SJCRH30 (cell line): ENCODE results near the gene HGFAC. TPM values are rescaled to one million over a fixed set of nuclear protein-coding genes. Genes with fewer than 3 reads are reported as not detected.

Source experiments
- DNase-seq, 2 experiments: peaks; one replicate each; pipeline ENCODE4 v3.0.0-alpha.2; 2015 to 2020
- H3K27ac ChIP-seq: fragments of 250-450 bp; sonication (Bioruptor Pico); 2 replicates; pipeline ENCODE4 v1.5.1; 2020; ENCODE audit warnings: mild to moderate bottlenecking, moderate library complexity
- H3K27me3 ChIP-seq: fragments of 250-450 bp; sonication (Bioruptor Pico); 2 replicates; pipeline ENCODE4 v1.5.1; 2020; ENCODE audit warnings: mild to moderate bottlenecking, moderate library complexity
- H3K36me3 ChIP-seq: fragments of 250-450 bp; sonication (Bioruptor Pico); 2 replicates; pipeline ENCODE4 v1.5.1; 2020; ENCODE audit warnings: mild to moderate bottlenecking, moderate library complexity
- H3K4me1 ChIP-seq: fragments of 250-450 bp; sonication (Bioruptor Pico); 2 replicates; pipeline ENCODE4 v1.5.1; 2020; ENCODE audit warnings: mild to moderate bottlenecking, moderate library complexity
- H3K4me3 ChIP-seq: fragments of 250-450 bp; sonication (Bioruptor Pico); 2 replicates; pipeline ENCODE4 v1.5.1; 2020; ENCODE audit warnings: mild to moderate bottlenecking, moderate library complexity
- H3K9me3 ChIP-seq: fragments of 250-450 bp; sonication (Bioruptor Pico); replicated peaks from 2 replicates; pipeline ENCODE4 v1.5.1; 2020; ENCODE audit warnings: mild to moderate bottlenecking, moderate library complexity
- total RNA-seq: library from RNA; depleted of rRNA; stranded (reverse); fragments of >200 nt; shearing (Covaris generic); gene quantifications from 2 replicates; pipeline ENCODE4 v1.2.3, GENCODE V29; 2014

HGFAC gene
- total RNA-seq, 1 experiment from 2014 or later: 0.12 TPM

DNA sequence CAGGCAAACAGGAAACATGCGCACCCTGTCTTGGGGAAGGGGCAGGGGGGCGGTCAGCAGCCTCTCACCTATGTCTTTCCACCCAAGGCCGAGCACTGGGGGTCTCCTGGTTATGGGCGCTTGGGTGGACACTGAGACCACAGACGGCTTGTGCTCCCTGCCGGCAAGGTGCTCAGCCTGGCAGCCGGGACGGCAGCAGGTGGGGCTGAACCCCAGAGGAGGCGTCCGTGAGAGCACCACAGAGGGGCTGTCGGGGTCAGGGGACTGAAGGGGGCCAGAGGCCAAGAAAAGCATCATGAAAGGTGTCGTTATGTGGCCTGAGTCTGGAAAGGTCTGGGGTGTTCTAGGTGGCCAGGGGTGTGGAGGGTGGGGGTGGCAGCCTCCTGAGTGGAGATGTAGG, 40.9 kb downstream of the HGFAC start:
- Histone ChIP-seq H3K4me1 (peaks cover 83% of the 10 kb centered on the region), H3K27me3 (no peaks in the 10 kb centered on the region), H3K36me3 (no peaks in the 10 kb centered on the region), H3K4me3 (no peak overlapping the region), H3K9me3 (no peaks in the 10 kb centered on the region), H3K27ac (no peak overlapping the region)
- no peak for DNase-seq

- peak; percentile 90 to 92 for DNase-seq
- peaks cover 75% of the 10 kb centered on the region for H3K4me1 ChIP-seq
These were observed 41.7 kb downstream of the HGFAC start for GRCh38 chr4:3483471-3483921.

GRCh38 chr4:3484057-3484973, 42.5 kb downstream of the HGFAC start:
- DNase-seq: no peak
- Histone ChIP-seq H3K36me3 (no peaks in the 10 kb centered on the region), H3K9me3 (no peaks in the 10 kb centered on the region), H3K27ac (peak overlapping the region; percentile 24), H3K4me3 (no peak overlapping the region), H3K27me3 (no peaks in the 10 kb centered on the region), H3K4me1 (peaks cover 67% of the 10 kb centered on the region)

More at GRCh38 chr4:3483471-3483921, 41.7 kb downstream of the HGFAC start:
- no peaks in the 10 kb centered on the region for H3K36me3 ChIP-seq
- no peaks in the 10 kb centered on the region for H3K27me3 ChIP-seq
- H3K9me3 ChIP-seq: no peaks in the 10 kb centered on the region
- H3K27ac ChIP-seq: peak overlapping the region; percentile 40
- H3K4me3 ChIP-seq: no peak overlapping the region

GRCh38 chr4:3485011-3485791, 43.4 kb downstream of the HGFAC start:
- Histone ChIP-seq H3K4me3 (no peak overlapping the region), H3K36me3 (no peaks in the 10 kb centered on the region), H3K27ac (no peak overlapping the region), H3K9me3 (no peaks in the 10 kb centered on the region), H3K27me3 (no peaks in the 10 kb centered on the region), H3K4me1 (peaks cover 60% of the 10 kb centered on the region)
- DNase-seq: no peak

- DNase-seq: no peak
- Histone ChIP-seq H3K9me3 (no peaks in the 10 kb centered on the region), H3K27me3 (no peaks in the 10 kb centered on the region), H3K27ac (no peak overlapping the region), H3K4me1 (peaks cover 55% of the 10 kb centered on the region), H3K36me3 (no peaks in the 10 kb centered on the region; the same call in 1 of the 2 replicates), H3K4me3 (no peak overlapping the region)
These were observed 44.2 kb downstream of the HGFAC start for GRCh38 chr4:3485886-3486540.

DNA sequence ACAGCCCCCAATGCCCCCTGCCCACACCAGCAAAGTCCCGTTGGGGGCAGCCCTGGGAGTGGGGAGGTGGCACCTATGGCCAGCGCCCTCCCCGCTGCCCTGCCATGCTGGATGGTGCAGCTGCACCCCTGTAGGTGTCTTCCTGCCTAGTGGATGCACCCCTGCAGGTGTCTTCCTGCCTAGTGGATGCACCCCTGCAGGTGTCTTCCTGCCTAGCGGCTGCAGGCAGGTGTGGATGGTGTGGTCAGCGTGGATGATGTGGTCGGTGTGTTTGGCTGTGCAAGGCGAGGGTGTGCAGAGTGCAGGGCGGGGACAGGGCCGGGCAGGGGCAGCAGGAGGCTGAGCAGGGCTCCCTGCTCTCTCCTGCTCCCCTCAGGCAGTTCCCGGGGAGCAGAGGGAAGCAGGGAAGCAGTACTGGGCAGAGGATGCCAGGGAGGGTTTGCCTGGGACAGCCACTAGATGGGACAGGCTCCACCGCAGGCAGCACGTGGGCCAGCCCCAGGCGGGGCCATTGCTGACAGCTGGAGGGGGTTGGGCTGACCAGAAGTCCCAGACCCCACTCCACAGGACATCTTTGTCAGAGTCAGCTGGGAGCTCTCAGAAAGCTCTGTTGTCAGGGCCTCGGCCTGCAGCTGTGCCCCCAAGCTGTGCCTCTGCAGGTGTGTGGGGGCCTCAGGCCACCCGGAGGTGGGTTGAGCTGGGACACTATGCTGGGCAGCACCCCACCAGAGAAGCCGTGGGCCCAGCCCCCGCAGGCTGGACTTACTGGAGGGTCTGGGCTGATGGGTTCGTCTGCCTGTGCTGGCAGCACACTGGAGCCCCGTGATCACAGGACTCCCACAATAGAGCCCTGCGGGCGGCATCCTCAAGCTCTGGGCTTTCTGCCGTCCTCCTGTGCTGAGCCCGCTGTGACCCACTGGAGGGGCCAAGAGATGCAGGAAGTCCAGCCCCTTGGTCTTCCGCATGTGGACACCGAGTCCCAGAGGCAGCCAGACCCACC, 45.1 kb downstream of the HGFAC start:
- Histone ChIP-seq H3K4me1 (peaks cover 46% of the 10 kb centered on the region), H3K4me3 (no peak overlapping the region), H3K36me3 (no peaks in the 10 kb centered on the region; the same call in 1 of the 2 replicates), H3K27ac (no peak overlapping the region), H3K9me3 (no peaks in the 10 kb centered on the region), H3K27me3 (no peaks in the 10 kb centered on the region)
- peak; percentile 85 to 86 for DNase-seq

DNA sequence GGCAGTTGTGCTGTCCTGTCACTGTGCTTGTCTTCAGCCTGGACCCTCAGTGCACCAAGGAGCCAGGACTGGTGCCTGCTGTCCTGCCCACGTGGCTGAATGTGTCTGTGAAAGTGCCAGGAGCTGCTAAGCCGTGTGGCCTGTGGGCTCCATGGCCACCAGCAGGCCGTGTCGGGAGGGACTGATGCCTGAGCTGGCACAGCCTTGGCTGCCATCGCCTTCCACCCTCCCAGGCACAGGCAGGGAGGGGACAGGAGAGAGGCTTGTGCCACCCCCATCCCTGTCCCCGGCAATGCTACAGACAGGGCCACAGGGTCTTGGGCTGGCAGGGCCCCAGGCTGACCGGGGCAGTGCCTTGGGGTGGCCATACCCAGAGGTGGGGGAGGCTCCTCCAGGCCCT, 46.1 kb downstream of the HGFAC start:
- H3K36me3 ChIP-seq: no peaks in the 10 kb centered on the region; the same call in 1 of the 2 replicates
- no peak overlapping the region for H3K27ac ChIP-seq
- peaks cover 37% of the 10 kb centered on the region for H3K4me1 ChIP-seq
- no peak for DNase-seq
- H3K4me3 ChIP-seq: no peak overlapping the region
- H3K27me3 ChIP-seq: no peaks in the 10 kb centered on the region
- H3K9me3 ChIP-seq: no peaks in the 10 kb centered on the region

GRCh38 chr4:3488820-3489219, 47.1 kb downstream of the HGFAC start:
- no peak overlapping the region for H3K27ac ChIP-seq
- peaks cover 32% of the 10 kb centered on the region for H3K4me1 ChIP-seq
- H3K9me3 ChIP-seq: no peaks in the 10 kb centered on the region
- H3K36me3 ChIP-seq: no peaks in the 10 kb centered on the region; the same call in 1 of the 2 replicates
- no peak overlapping the region for H3K4me3 ChIP-seq
- no peak for DNase-seq
- no peaks in the 10 kb centered on the region for H3K27me3 ChIP-seq

- DNase-seq: peak; percentile 49 to 50
- no peaks in the 10 kb centered on the region; the same call in 1 of the 2 replicates for H3K36me3 ChIP-seq
These were observed 47.7 kb downstream of the HGFAC start for GRCh38 chr4:3489451-3489962.

DNA sequence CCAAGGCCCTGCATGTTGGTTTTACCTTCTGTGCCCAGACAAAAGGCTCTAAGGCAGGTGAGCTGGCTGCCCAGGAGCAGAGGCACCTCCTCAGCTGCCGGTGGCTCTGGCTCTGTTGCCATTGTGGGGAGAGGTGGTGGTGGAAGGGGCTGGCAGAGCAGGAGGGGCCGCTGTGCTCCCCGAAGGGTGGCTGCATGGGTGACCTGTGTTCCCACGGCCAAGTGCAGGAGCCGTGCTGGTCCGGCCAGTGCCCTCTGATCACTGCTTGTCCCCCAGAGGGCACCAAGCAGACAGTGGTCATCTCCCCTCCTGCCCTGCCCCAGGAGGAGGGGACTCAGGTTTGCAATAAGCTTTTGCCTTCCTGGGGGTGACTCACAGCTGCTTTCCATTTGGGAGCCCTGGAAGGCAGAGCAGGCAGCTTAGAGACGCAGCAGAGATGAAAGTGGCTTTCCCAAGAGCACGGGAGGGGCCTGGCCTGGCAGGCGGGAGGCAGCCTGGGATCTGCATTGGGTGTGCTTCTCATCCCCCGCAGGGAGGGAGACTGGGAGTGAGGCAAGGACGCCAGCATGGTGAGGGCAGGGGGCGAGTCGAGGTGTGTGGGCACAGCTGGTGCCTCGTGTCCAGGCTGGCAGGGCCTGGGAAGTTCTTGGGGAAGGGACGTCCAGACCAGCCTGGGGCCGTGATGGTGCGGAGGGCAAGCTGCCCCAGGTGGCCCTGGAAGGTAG, 50.1 kb downstream of the HGFAC start:
- Histone ChIP-seq H3K27me3 (no peaks in the 10 kb centered on the region), H3K9me3 (no peaks in the 10 kb centered on the region), H3K4me1 (peaks cover 8% of the 10 kb centered on the region; the same call in 1 of the 2 replicates), H3K27ac (no peak overlapping the region), H3K4me3 (no peak overlapping the region), H3K36me3 (no peaks in the 10 kb centered on the region; the same call in 1 of the 2 replicates)
- DNase-seq: no peak

More at GRCh38 chr4:3489451-3489962, 47.7 kb downstream of the HGFAC start:
- H3K9me3 ChIP-seq: no peaks in the 10 kb centered on the region
- peaks cover 27% of the 10 kb centered on the region for H3K4me1 ChIP-seq
- no peak overlapping the region for H3K4me3 ChIP-seq
- H3K27me3 ChIP-seq: no peaks in the 10 kb centered on the region
- no peak overlapping the region for H3K27ac ChIP-seq

GRCh38 chr4:3492741-3493719, 51.3 kb downstream of the HGFAC start:
- H3K27ac ChIP-seq: no peak overlapping the region
- H3K4me1 ChIP-seq: peaks cover 2% of the 10 kb centered on the region; the same call in 1 of the 2 replicates
- DNase-seq: peak in 1 of 2 experiments; percentile 34
- no peak overlapping the region for H3K4me3 ChIP-seq
- H3K27me3 ChIP-seq: no peaks in the 10 kb centered on the region
- H3K9me3 ChIP-seq: no peaks in the 10 kb centered on the region
- H3K36me3 ChIP-seq: no peaks in the 10 kb centered on the region; the same call in 1 of the 2 replicates
